GM12878 (cell line): ENCODE data around the gene AHNAK2. TPM values are rescaled to one million over a fixed set of nuclear protein-coding genes. Genes with fewer than 3 reads are reported as not detected.

Experiments
- ATAC-seq: fragments of 200-7000 bp; cut with Tn5 transposase; 3 replicates; pipeline ENCODE4 v1.9.1; 2020; ENCODE audit warnings: mild to moderate bottlenecking, moderate library complexity
- BruUV-seq: library from RNA; stranded (reverse); fragments of 400-500 nt; replicated peaks from 2 replicates; lab custom pipeline; 2021; lab: Mats Ljungman, UMichigan
- CTCF ChIA-PET: fragments of 300-600 bp; sonication (Branson Sonifier 250); formaldehyde crosslinking; extraction: SDS; loops from one replicate; lab custom pipeline; 2021; ENCODE audit warnings: inconsistent platforms; lab: Yijun Ruan, JAX
- POLR2A ChIA-PET: fragments of 350-600 bp; formaldehyde crosslinking; extraction: SDS; loops from one replicate; lab custom pipeline; 2021; ENCODE audit warnings: inconsistent platforms; lab: Charles Lee
- RAD21 ChIA-PET: fragments of 300-600 bp; sonication (Branson Sonifier 250); formaldehyde crosslinking; loops from one replicate; lab custom pipeline; 2023; ENCODE audit warnings: antibody characterized with exemption; ENCODE audit not compliant: unreplicated experiment; lab: Charles Lee
- SMC1A ChIA-PET: fragments of 300-600 bp; sonication (Branson Sonifier 250); formaldehyde crosslinking; loops from one replicate; lab custom pipeline; 2023; ENCODE audit not compliant: unreplicated experiment, uncharacterized antibody; lab: Charles Lee
- DNase-seq: peaks from one replicate; pipeline ENCODE4 v3.0.0-alpha.2; 2011; ENCODE audit warnings: low read depth, low spot score
- FAIRE-seq: peaks from 3 replicates; lab custom pipeline; 2011; peaks lifted over from hg19 to GRCh38; lab: Jason Lieb, UNC
- H2AFZ ChIP-seq: 2 replicates; pipeline ENCODE4 v1.6.0; 2011; ENCODE audit warnings: low read depth, low read length, control low read depth; ENCODE audit not compliant: control insufficient read depth
- H3K27ac ChIP-seq: 2 replicates; pipeline ENCODE4 v1.5.1; 2011; ENCODE audit warnings: control low read depth; ENCODE audit not compliant: control insufficient read depth, insufficient read depth
- H3K27me3 ChIP-seq, 2 experiments: replicated peaks in 1 of 2; 2 replicates each; pipeline versions ENCODE4 v1.6.0 to v1.6.1; 2011; ENCODE audit warnings: low read length in 1 of 2; ENCODE audit not compliant: control insufficient read depth in 2 of 2, insufficient read depth in 2 of 2
- H3K36me3 ChIP-seq, 2 experiments: 2 replicates each; pipeline ENCODE4 v1.5.1; 2011; ENCODE audit warnings: low read length in 1 of 2; ENCODE audit not compliant: control insufficient read depth in 2 of 2, insufficient read depth in 2 of 2
- H3K4me1 ChIP-seq: 2 replicates; pipeline ENCODE4 v1.6.1; 2011; ENCODE audit warnings: mild to moderate bottlenecking, low read length, moderate library complexity, mixed read lengths; ENCODE audit not compliant: control insufficient read depth, insufficient read depth
- H3K4me2 ChIP-seq: 2 replicates; pipeline ENCODE4 v1.6.0; 2011; ENCODE audit warnings: control low read depth; ENCODE audit not compliant: control insufficient read depth, insufficient read depth
- H3K4me3 ChIP-seq: fragments of 200-600 bp; sonication (generic); 2 replicates; pipeline ENCODE4 v1.5.1; 2016
- H3K79me2 ChIP-seq: 2 replicates; pipeline ENCODE4 v1.6.0; 2011; ENCODE audit warnings: low read length; ENCODE audit not compliant: control insufficient read depth, insufficient read depth
- H3K9ac ChIP-seq: 2 replicates; pipeline ENCODE4 v1.8.0; 2011; ENCODE audit warnings: low read length, control low read depth, mixed read lengths; ENCODE audit not compliant: control insufficient read depth, insufficient read depth
- H3K9me3 ChIP-seq: replicated peaks from 3 replicates; pipeline ENCODE4 v1.5.1; 2011; ENCODE audit warnings: mild to moderate bottlenecking, low read length; ENCODE audit not compliant: control insufficient read depth, insufficient read depth
- H4K20me1 ChIP-seq: 2 replicates; pipeline ENCODE4 v1.6.0; 2011; ENCODE audit not compliant: control insufficient read depth, insufficient read depth
- BHLHE40 ChIP-seq, 2 experiments: fragments of 450-650 bp in 1 of 2; IDR thresholded peaks; 2 replicates each; pipeline ENCODE4 v1.6.1; 2011 to 2017; ENCODE audit warnings: low read depth in 2 of 2, borderline replicate concordance in 1 of 2, improper control_type of control experiment in 1 of 2, low read length in 1 of 2, mild to moderate bottlenecking in 1 of 2
- CREM ChIP-seq: IDR thresholded peaks from 2 replicates; pipeline ENCODE4 v1.6.1; 2014; ENCODE audit warnings: antibody characterized with exemption, low read depth
- FOXM1 ChIP-seq: IDR thresholded peaks from 2 replicates; pipeline ENCODE4 v1.6.1; 2012; ENCODE audit warnings: low read depth, mild to moderate bottlenecking, inconsistent platforms, low read length, moderate library complexity
- IKZF2 ChIP-seq, 2 experiments: fragments of 450-650 bp; IDR thresholded peaks; 2 replicates each; pipeline ENCODE4 v1.6.1; 2017; ENCODE audit warnings: mild to moderate bottlenecking in 2 of 2, moderate library complexity in 2 of 2
- IRF5 ChIP-seq: fragments of 450-650 bp; IDR thresholded peaks from 2 replicates; pipeline ENCODE4 v1.6.1; 2017; ENCODE audit warnings: borderline replicate concordance
- NFXL1 ChIP-seq: fragments of 450-650 bp; IDR thresholded peaks from 2 replicates; pipeline ENCODE4 v1.6.1; 2017; ENCODE audit warnings: antibody characterized with exemption, mild to moderate bottlenecking, borderline replicate concordance
- NR2C2 ChIP-seq: IDR thresholded peaks from 2 replicates; pipeline ENCODE4 v1.6.1; 2011; ENCODE audit warnings: borderline replicate concordance, low read depth; ENCODE audit not compliant: control insufficient read depth, insufficient read length
- SKIL ChIP-seq: fragments of 450-650 bp; IDR thresholded peaks from 2 replicates; pipeline ENCODE4 v1.6.1; 2017; ENCODE audit warnings: mild to moderate bottlenecking, low read depth, inconsistent platforms; ENCODE audit not compliant: poor library complexity, severe bottlenecking
- SPI1 ChIP-seq: IDR thresholded peaks from 2 replicates; pipeline ENCODE4 v1.6.1; 2011; ENCODE audit warnings: low read depth, mild to moderate bottlenecking, low read length, moderate library complexity, borderline replicate concordance; ENCODE audit not compliant: insufficient read depth
- SREBF1 ChIP-seq: IDR thresholded peaks from 2 replicates; pipeline ENCODE4 v1.6.1; 2012; ENCODE audit warnings: mild to moderate bottlenecking, low read length
- TCF12 ChIP-seq: IDR thresholded peaks from 2 replicates; pipeline ENCODE4 v1.6.1; 2011; ENCODE audit warnings: low read depth, mild to moderate bottlenecking, low read length
- USF2 ChIP-seq: IDR thresholded peaks from 2 replicates; pipeline ENCODE4 v1.6.1; 2011; ENCODE audit warnings: low read depth, low read length, improper control_type of control experiment, borderline replicate concordance
- YBX1 ChIP-seq: fragments of 450-650 bp; IDR thresholded peaks from 2 replicates; pipeline ENCODE4 v1.6.1; 2016; ENCODE audit warnings: antibody characterized with exemption
- WGBS: methylation state at CpG from one replicate; pipeline ENCODE4 v1.1.6; 2016; ENCODE audit warnings: low lambda C conversion rate; ENCODE audit not compliant: insufficient replicate concordance, insufficient coverage; ENCODE audit errors: missing lambda C conversion rate; 5-methylcytosine and 5-hydroxymethylcytosine counted together
- in situ Hi-C: fragments of 300-500 bp; cut with MboI; formaldehyde crosslinking; loops from 9 replicates; pipeline ENCODE4 v1.14.3; 2018; ENCODE audit warnings: mixed read lengths
- intact Hi-C: fragments of 100-400 bp; cut with micrococcal nuclease; formaldehyde crosslinking; loops from one replicate; pipeline ENCODE4 v1.14.2; 2022; ENCODE audit not compliant: unreplicated experiment
- polyA plus RNA-seq, 11 experiments: library from polyadenylated mRNA; depleted of rRNA in 4 of 11; unstranded in 6 of 11; stranded (reverse) in 5 of 11; fragments of >200 nt; fragmentation: Nextera tagmentation in 4 of 11; fragmentation: Illumina TruSeq in 1 of 11; extraction: Ambion mirVana in 4 of 11; extraction: Trizol in 1 of 11; gene quantifications; 1 replicate in 1 of 11; 2 replicates in 10 of 11; pipeline versions ENCODE4 v1.2.1 to v1.2.3, GENCODE V29; 2011 to 2016; ENCODE audit warnings: inconsistent platforms in 2 of 11, missing spikeins in 2 of 11, low read depth in 1 of 11
- total RNA-seq, 4 experiments: library from RNA; depleted of rRNA in 3 of 4; stranded (reverse); fragments of >200 nt in 3 of 4; fragmentation: Illumina TruSeq in 1 of 4; extraction: Trizol in 1 of 4; gene quantifications; 2 replicates each; pipeline versions ENCODE4 v1.2.1 to v1.2.3, GENCODE V29; 2013 to 2021
- TF ChIP-seq, protein P1 (sequence below): fragments of 150-350 bp; IDR thresholded peaks from 2 replicates; pipeline ENCODE4 v1.6.1; 2016; ENCODE audit warnings: low read depth, low read length

Gene AHNAK2
- total and polyA plus RNA-seq, 10 of the 15 experiments (the other 5 are each of a cell fraction or from before 2014, with no cell fraction given): 0.03 to 0.10 TPM; not detected in 8

- TF ChIP-seq SKIL: no peak
- no peak for TF ChIP-seq NR2C2
Observed at GRCh38 chr14:104939666-104940410, 38.3 kb downstream of the AHNAK2 start (continued).

DNA sequence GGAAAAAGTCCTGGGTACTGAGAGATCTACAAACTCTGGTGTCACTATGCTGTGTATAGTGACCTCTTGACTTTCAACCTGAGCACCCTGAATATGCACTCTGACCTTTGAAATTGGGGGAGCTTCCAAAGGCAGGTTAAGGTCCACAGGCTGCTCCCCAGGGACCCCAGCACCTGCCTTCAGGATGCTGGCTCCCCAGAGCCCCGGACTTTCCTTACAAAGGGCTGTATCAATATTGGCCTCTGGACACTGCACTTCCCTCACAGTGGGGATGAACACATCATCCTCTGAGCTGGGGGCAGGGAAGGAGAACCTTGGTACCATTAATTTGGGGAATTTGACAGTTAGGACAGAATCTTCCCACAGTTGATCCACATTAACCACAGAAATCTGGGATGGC, 39.2 kb downstream of the AHNAK2 start:
- Histone ChIP-seq H4K20me1 (no peaks in the 10 kb centered on the region; the same call in 1 of the 2 replicates), H3K9ac (no peak overlapping the region), H3K27ac (no peak overlapping the region), H3K4me2 (no peak overlapping the region), H3K79me2 (no peaks in the 10 kb centered on the region), H3K4me3 (no peak overlapping the region), H3K36me3 (no peaks in the 10 kb centered on the region), H3K27me3 (peaks cover 9 to 11% of the 10 kb centered on the region in 2 experiments), H2AFZ (no peak overlapping the region), H3K4me1 (no peaks in the 10 kb centered on the region), H3K9me3 (no peaks in the 10 kb centered on the region)
- DNase-seq (no peak), ATAC-seq (no peak), FAIRE-seq (no peak)
- no TSS peak for BruUV-seq
- ChIA-PET SMC1A (no interaction called here), CTCF (interaction anchor here (0.8 kb wide), 1 partner anchor 43 kb away, joined by 4 read pairs; no protein-coding TSS in a partner anchor), RAD21 (interaction anchor here (1.1 kb wide), 1 partner anchor 118 kb away, joined by 3 read pairs; no protein-coding TSS in a partner anchor), POLR2A (no interaction called here)
- intact Hi-C loops (no loop called here), in situ Hi-C loops (no loop called here)
- 0% methylated on average over 1 of the region's 1 CpG for WGBS
- TF ChIP-seq, protein P1, sequence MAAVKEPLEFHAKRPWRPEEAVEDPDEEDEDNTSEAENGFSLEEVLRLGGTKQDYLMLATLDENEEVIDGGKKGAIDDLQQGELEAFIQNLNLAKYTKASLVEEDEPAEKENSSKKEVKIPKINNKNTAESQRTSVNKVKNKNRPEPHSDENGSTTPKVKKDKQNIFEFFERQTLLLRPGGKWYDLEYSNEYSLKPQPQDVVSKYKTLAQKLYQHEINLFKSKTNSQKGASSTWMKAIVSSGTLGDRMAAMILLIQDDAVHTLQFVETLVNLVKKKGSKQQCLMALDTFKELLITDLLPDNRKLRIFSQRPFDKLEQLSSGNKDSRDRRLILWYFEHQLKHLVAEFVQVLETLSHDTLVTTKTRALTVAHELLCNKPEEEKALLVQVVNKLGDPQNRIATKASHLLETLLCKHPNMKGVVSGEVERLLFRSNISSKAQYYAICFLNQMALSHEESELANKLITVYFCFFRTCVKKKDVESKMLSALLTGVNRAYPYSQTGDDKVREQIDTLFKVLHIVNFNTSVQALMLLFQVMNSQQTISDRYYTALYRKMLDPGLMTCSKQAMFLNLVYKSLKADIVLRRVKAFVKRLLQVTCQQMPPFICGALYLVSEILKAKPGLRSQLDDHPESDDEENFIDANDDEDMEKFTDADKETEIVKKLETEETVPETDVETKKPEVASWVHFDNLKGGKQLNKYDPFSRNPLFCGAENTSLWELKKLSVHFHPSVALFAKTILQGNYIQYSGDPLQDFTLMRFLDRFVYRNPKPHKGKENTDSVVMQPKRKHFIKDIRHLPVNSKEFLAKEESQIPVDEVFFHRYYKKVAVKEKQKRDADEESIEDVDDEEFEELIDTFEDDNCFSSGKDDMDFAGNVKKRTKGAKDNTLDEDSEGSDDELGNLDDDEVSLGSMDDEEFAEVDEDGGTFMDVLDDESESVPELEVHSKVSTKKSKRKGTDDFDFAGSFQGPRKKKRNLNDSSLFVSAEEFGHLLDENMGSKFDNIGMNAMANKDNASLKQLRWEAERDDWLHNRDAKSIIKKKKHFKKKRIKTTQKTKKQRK: no peak
- TF ChIP-seq BHLHE40 (IDR thresholded peaks at IDR 0.05; ENCODE audit: borderline replicate concordance in 1 of 2, low read depth in 2 of 2, low read length in 1 of 2): no peak
- TF ChIP-seq IRF5: no peak
- no peak for TF ChIP-seq YBX1
- TF ChIP-seq NFXL1: no peak
- no peak for TF ChIP-seq FOXM1
- TF ChIP-seq USF2: no peak
- no peak for TF ChIP-seq TCF12
- TF ChIP-seq CREM: no peak
- no peak for TF ChIP-seq SPI1
- no peak for TF ChIP-seq SREBF1
- TF ChIP-seq IKZF2 (IDR thresholded peaks at IDR 0.05): no peak
